NOMO-1 (cell line): Measurements from ENCODE around the gene JAGN1.
A peak's percentile ranks its signal among the peaks of the same experiment; 100 is the strongest.
"Not testable (repeated sequence)": the region's sequence is repeated elsewhere in the genome, so short reads cannot be mapped to it uniquely, and the experiment has no call there.

Experiments
- DNase-seq, 2 experiments: peaks; one replicate each; lab custom pipeline; 2025; ENCODE audit not compliant: unreplicated experiment in 2 of 2; lab: John Stamatoyannopoulos, UW

The JAGN1 gene

GRCh38 chr3:9896755-9897407 is 6.5 kb downstream of the JAGN1 start:
- DNase-seq = not testable (repeated sequence)

GRCh38 chr3:9897408-9898372 is 7.3 kb downstream of the JAGN1 start:
- DNase-seq = no peak

- no peak for DNase-seq
These were observed 8.2 kb downstream of the JAGN1 start for GRCh38 chr3:9898467-9899241.

GRCh38 chr3:9899289-9899791 is 8.9 kb downstream of the JAGN1 start:
- DNase-seq = no peak

GRCh38 chr3:9900965-9901415 is 10.6 kb downstream of the JAGN1 start:
- not testable (repeated sequence) for DNase-seq

GRCh38 chr3:9901967-9902366 is 11.6 kb downstream of the JAGN1 start:
- no peak for DNase-seq

GRCh38 chr3:9902372-9903237 is 12.2 kb downstream of the JAGN1 start, which contains the start of gene IL17RE:
Gene IL17RE, plus strand, starts transcription at chr3:9902848. Its CDS starts 85 bp downstream, at chr3:9902933.
- no peak for DNase-seq

GRCh38 chr3:9903238-9903624 is 12.8 kb downstream of the JAGN1 start:
- DNase-seq = no peak

- DNase-seq = no peak
These were observed 13.5 kb downstream of the JAGN1 start for GRCh38 chr3:9903904-9904303.

- no peak for DNase-seq
These were observed 16.1 kb downstream of the JAGN1 start for GRCh38 chr3:9906480-9906879.

- no peak for DNase-seq
These were observed 17.9 kb downstream of the JAGN1 start for GRCh38 chr3:9908286-9908685.

- no peak for DNase-seq
These were observed 19.0 kb downstream of the JAGN1 start for GRCh38 chr3:9909221-9910013.

- no peak for DNase-seq
These were observed 21.5 kb downstream of the JAGN1 start for GRCh38 chr3:9911863-9912262.

- peak in 1 of 2 experiments; percentile 26 for DNase-seq
These were observed 22.0 kb downstream of the JAGN1 start for GRCh38 chr3:9912294-9912935.

- DNase-seq = no peak
These were observed 23.2 kb downstream of the JAGN1 start for GRCh38 chr3:9913601-9914000.

GRCh38 chr3:9914011-9914410 is 23.6 kb downstream of the JAGN1 start:
- no peak for DNase-seq

- DNase-seq = no peak
These were observed 24.3 kb downstream of the JAGN1 start for GRCh38 chr3:9914559-9915253.
